ENCODE data around the gene TOM1. TPM values are rescaled to one million over a fixed set of nuclear protein-coding genes. Genes with fewer than 3 reads are reported as not detected.

The TOM1 gene
- total RNA-seq, 1 experiment from 2014 or later, result 28.2 TPM

DNA sequence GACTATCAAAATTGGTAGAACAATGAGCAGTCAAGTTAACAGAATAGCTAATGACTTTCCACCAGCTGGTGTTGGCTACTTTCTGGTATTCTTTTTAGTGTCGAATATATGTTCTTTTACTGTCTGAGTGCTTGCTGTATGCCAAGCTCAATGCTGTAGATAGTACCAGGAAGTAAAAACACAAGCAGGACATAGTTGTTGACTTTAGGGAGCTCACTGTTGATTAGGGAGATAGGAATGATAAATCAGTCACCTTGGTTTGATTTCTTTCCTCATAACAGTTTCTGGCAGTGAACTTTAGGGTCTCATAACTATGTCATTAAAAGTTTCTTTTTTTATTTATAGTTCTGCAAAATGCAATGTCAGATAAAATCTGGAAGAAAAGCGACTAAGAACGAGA lies 33.4 kb upstream of the TOM1 start:
- intact Hi-C loops (cut with micrococcal nuclease), result no loop called here
- no peaks in the 10 kb centered on the region for H3K9me3 Mint-ChIP-seq (ENCODE audit: unreplicated experiment)
- H3K36me3 Mint-ChIP-seq (ENCODE audit: insufficient read depth, unreplicated experiment), result peaks cover 93% of the 10 kb centered on the region
- BruUV-seq (replicated peaks), result no TSS peak
- ChIA-PET POLR2A (interaction anchor here (1.4 kb wide), 1 partner anchor 9 kb away, joined by 6 read pairs; the partner anchor contains the start of gene HMGXB4), CTCF (no interaction called here)
- no peak overlapping the region for H3K4me3 Mint-ChIP-seq (ENCODE audit: unreplicated experiment)
- TF ChIP-seq, protein P1, sequence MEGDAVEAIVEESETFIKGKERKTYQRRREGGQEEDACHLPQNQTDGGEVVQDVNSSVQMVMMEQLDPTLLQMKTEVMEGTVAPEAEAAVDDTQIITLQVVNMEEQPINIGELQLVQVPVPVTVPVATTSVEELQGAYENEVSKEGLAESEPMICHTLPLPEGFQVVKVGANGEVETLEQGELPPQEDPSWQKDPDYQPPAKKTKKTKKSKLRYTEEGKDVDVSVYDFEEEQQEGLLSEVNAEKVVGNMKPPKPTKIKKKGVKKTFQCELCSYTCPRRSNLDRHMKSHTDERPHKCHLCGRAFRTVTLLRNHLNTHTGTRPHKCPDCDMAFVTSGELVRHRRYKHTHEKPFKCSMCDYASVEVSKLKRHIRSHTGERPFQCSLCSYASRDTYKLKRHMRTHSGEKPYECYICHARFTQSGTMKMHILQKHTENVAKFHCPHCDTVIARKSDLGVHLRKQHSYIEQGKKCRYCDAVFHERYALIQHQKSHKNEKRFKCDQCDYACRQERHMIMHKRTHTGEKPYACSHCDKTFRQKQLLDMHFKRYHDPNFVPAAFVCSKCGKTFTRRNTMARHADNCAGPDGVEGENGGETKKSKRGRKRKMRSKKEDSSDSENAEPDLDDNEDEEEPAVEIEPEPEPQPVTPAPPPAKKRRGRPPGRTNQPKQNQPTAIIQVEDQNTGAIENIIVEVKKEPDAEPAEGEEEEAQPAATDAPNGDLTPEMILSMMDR (IDR thresholded peaks at IDR 0.05; ENCODE audit: unreplicated experiment), result no peak
- H3K27me3 Mint-ChIP-seq (ENCODE audit: insufficient read depth, unreplicated experiment), result no peaks in the 10 kb centered on the region
- no peak for DNase-seq (ENCODE audit: unreplicated experiment)
- no peak overlapping the region for H3K27ac Mint-ChIP-seq (ENCODE audit: low read depth, unreplicated experiment)
- H3K4me1 Mint-ChIP-seq (ENCODE audit: insufficient read depth, unreplicated experiment), result peaks cover 5% of the 10 kb centered on the region

DNA sequence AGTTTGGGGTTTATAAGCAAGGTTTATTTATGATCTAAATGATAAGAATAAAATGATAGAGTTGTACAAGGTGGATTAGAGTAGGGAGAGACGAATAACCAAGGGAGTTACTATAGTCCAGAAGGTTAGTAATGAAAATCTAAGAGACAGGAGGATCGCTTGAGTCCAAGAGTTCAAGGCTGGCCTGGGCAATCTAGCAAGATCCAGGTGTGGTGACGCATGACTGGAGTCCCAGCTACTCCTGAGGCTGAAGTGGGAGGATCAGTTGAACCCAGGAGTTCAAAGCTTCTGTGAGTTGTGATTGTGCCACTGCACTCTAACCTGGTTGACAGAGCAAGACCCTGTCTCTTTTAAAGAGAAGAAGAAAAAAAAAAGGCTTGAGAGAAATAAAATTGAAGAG lies 30.1 kb upstream of the TOM1 start:
- intact Hi-C loops (cut with micrococcal nuclease), result no loop called here
- DNase-seq (ENCODE audit: unreplicated experiment), result no peak
- CTCF ChIA-PET, result no interaction called here
- H3K4me1 Mint-ChIP-seq (ENCODE audit: insufficient read depth, unreplicated experiment), result peaks cover 8% of the 10 kb centered on the region
- H3K27me3 Mint-ChIP-seq (ENCODE audit: insufficient read depth, unreplicated experiment), result no peaks in the 10 kb centered on the region
- H3K27ac Mint-ChIP-seq (ENCODE audit: low read depth, unreplicated experiment), result no peak overlapping the region
- POLR2A ChIA-PET, result interaction anchor here (1.2 to 1.9 kb wide), 3 partner anchors 11 to 30 kb away, joined by 4 to 6 read pairs (median 5); partner anchors contain the start of genes HMGXB4 and TOM1
- no peaks in the 10 kb centered on the region for H3K9me3 Mint-ChIP-seq (ENCODE audit: unreplicated experiment)
- peaks cover 83% of the 10 kb centered on the region for H3K36me3 Mint-ChIP-seq (ENCODE audit: insufficient read depth, unreplicated experiment)
- TF ChIP-seq, protein P1 (IDR thresholded peaks at IDR 0.05; ENCODE audit: unreplicated experiment), result no peak
- no TSS peak for BruUV-seq (replicated peaks)
- no peak overlapping the region for H3K4me3 Mint-ChIP-seq (ENCODE audit: unreplicated experiment)

DNA sequence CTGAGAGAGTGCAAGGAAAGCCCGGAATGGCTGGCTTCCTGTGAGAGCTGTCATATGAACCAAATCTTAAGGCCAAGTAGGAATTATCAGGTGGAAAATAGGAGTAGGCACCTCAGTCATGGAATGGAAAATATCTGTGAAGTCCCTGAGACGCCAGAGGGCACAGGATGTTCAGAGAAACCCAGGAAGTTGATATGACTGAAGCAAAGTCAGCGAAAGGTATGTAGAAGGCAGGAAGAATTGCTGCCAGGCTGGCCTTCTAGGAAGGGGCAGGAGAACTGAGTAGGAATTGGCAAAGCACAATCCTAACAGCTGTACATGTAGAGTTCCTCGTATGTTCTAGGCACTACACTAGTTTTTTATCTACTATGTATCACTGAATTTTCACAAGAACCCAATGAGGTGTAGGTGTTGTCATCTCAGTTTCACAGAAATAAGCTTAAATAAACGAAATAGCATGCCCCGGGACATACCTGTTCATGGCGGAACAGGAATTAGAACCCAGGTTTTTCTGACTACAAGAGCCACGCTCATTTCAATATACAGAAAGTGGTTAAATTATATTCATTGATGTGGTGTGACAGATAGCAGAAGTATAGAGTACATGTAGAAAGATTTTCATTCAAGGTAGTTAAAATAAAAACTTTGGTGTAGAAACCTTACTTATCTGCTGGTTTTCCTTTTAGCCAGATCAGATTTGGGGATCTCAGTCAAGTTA lies 25.4 kb upstream of the TOM1 start:
- TF ChIP-seq, protein P1 (IDR thresholded peaks at IDR 0.05; ENCODE audit: unreplicated experiment), result no peak
- Mint-ChIP-seq H3K36me3 (ENCODE audit: insufficient read depth, unreplicated experiment) (peaks cover 58% of the 10 kb centered on the region), H3K27me3 (ENCODE audit: insufficient read depth, unreplicated experiment) (no peaks in the 10 kb centered on the region), H3K27ac (ENCODE audit: low read depth, unreplicated experiment) (no peak overlapping the region), H3K4me1 (ENCODE audit: insufficient read depth, unreplicated experiment) (peaks cover 7% of the 10 kb centered on the region), H3K4me3 (ENCODE audit: unreplicated experiment) (no peak overlapping the region), H3K9me3 (ENCODE audit: unreplicated experiment) (no peaks in the 10 kb centered on the region)
- POLR2A ChIA-PET, result interaction anchor here (0.6 to 1.2 kb wide), 2 partner anchors 16 to 17 kb away, joined by 3 read pairs; no protein-coding TSS in a partner anchor
- BruUV-seq (replicated peaks), result no TSS peak
- no peak for DNase-seq (ENCODE audit: unreplicated experiment)
- intact Hi-C loops (cut with micrococcal nuclease), result no loop called here
- CTCF ChIA-PET, result no interaction called here

DNA sequence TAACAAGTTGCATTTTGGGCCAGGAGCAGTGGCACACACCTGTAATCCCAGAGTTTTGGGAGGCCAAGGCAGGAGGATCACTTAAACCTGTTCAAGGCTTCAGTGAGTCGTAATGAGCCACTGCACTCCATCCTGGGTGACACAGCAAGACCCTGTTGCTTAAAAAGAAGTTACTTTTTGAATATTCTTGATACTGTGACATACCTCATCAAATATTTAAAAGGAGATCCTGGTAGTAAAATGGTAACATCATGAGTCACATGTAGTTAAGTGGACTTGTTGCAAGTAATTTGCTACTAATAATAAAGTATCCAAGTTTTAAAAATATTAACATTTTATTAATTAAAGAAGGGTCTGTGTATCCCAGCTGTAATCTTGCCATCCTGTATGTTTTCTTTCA lies 24.1 kb upstream of the TOM1 start:
- DNase-seq (ENCODE audit: unreplicated experiment), result no peak
- H3K9me3 Mint-ChIP-seq (ENCODE audit: unreplicated experiment), result no peaks in the 10 kb centered on the region
- POLR2A ChIA-PET, result no interaction called here

More for the DNA sequence above, 24.1 kb upstream of the TOM1 start:
- H3K4me3 Mint-ChIP-seq (ENCODE audit: unreplicated experiment), result no peak overlapping the region
- intact Hi-C loops (cut with micrococcal nuclease), result no loop called here
- H3K27me3 Mint-ChIP-seq (ENCODE audit: insufficient read depth, unreplicated experiment), result no peaks in the 10 kb centered on the region
- H3K36me3 Mint-ChIP-seq (ENCODE audit: insufficient read depth, unreplicated experiment), result peaks cover 57% of the 10 kb centered on the region
- TF ChIP-seq, protein P1 (IDR thresholded peaks at IDR 0.05; ENCODE audit: unreplicated experiment), result no peak
- H3K4me1 Mint-ChIP-seq (ENCODE audit: insufficient read depth, unreplicated experiment), result peaks cover 16% of the 10 kb centered on the region
- CTCF ChIA-PET, result no interaction called here
- H3K27ac Mint-ChIP-seq (ENCODE audit: low read depth, unreplicated experiment), result no peak overlapping the region
- no TSS peak for BruUV-seq (replicated peaks)

Measured in MCF 10A (cell line).